Omental fat pad (tissue), 4 donors: ENCODE data around the gene ACSM5. TPM values are rescaled to one million over a fixed set of nuclear protein-coding genes. Genes with fewer than 3 reads are reported as not detected.
"Not testable (repeated sequence)": the region's sequence is repeated elsewhere in the genome, so short reads cannot be mapped to it uniquely, and the experiment has no call there.

ENCODE experiments used
- ATAC-seq: fragments of 150-250 bp; one replicate; pipeline ENCODE4 v1.9.1; 2016; ENCODE audit warnings: mild to moderate bottlenecking, moderate library complexity; ENCODE audit not compliant: low FRiP score
- DNase-seq: peaks from one replicate; pipeline ENCODE4 v3.0.0-alpha.2; 2019; ENCODE audit warnings: low spot score
- CTCF ChIP-seq, 3 donors: fragments of 450-650 bp; IDR thresholded peaks; one replicate each; pipeline ENCODE4 v1.5.1; 2016 to 2017; ENCODE audit warnings: antibody characterized with exemption in 3 of 3, mild to moderate bottlenecking in 3 of 3, moderate library complexity in 2 of 3
- total RNA-seq, 4 donors: library from RNA; depleted of rRNA; stranded (reverse); fragments of >200 nt; gene quantifications; one replicate each; pipeline ENCODE4 v1.1.0, GENCODE V29; 2016

The ACSM5 gene
- total RNA-seq, 4 donors from 2014 or later: 12.9 to 27.9 (median 23.7) TPM

- no peak for TF ChIP-seq CTCF (IDR thresholded peaks at IDR 0.05)
- ATAC-seq (no peak), DNase-seq (no peak)
Measured at GRCh38 chr16:20441191-20441590, 31.9 kb downstream of the ACSM5 start.

GRCh38 chr16:20441859-20442258 lies 32.5 kb downstream of the ACSM5 start:
- DNase-seq, ATAC-seq: not testable (repeated sequence)

- not testable (repeated sequence) for DNase-seq, ATAC-seq
Measured at GRCh38 chr16:20446652-20447393, 37.5 kb downstream of the ACSM5 start.

- ATAC-seq: not testable (repeated sequence)
Measured at GRCh38 chr16:20451364-20451763, 42.0 kb downstream of the ACSM5 start, which contains the start of gene ACSM2A. ACSM2A (plus strand) TSS chr16:20451521; CDS start chr16:20460115, 8,594 bp downstream.

GRCh38 chr16:20453633-20454032 lies 44.3 kb downstream of the ACSM5 start:
- DNase-seq, ATAC-seq: not testable (repeated sequence)

More at GRCh38 chr16:20451364-20451763, 42.0 kb downstream of the ACSM5 start, which contains the start of gene ACSM2A:
- not testable (repeated sequence) for DNase-seq

- not testable (repeated sequence) for ATAC-seq, DNase-seq
Measured at GRCh38 chr16:20459227-20459626, 49.9 kb downstream of the ACSM5 start.

- DNase-seq, ATAC-seq: not testable (repeated sequence)
Measured at GRCh38 chr16:20460313-20460712, 51.0 kb downstream of the ACSM5 start.

GRCh38 chr16:20468954-20469353 lies 59.6 kb downstream of the ACSM5 start:
- not testable (repeated sequence) for ATAC-seq, DNase-seq

GRCh38 chr16:20469930-20470329 lies 60.6 kb downstream of the ACSM5 start:
- ATAC-seq, DNase-seq: not testable (repeated sequence)

GRCh38 chr16:20470732-20471131 lies 61.4 kb downstream of the ACSM5 start:
- not testable (repeated sequence) for ATAC-seq, DNase-seq

GRCh38 chr16:20477188-20477744 lies 67.9 kb downstream of the ACSM5 start:
- ATAC-seq, DNase-seq: not testable (repeated sequence)

GRCh38 chr16:20483989-20484388 lies 74.7 kb downstream of the ACSM5 start:
- not testable (repeated sequence) for DNase-seq, ATAC-seq

- no peak for TF ChIP-seq CTCF (IDR thresholded peaks at IDR 0.05)
- DNase-seq (no peak), ATAC-seq (no peak)
Measured at GRCh38 chr16:20484726-20485125, 75.4 kb downstream of the ACSM5 start.
